Ishikawa (cell line): ENCODE measurements around the gene MFGE8.

ENCODE experiments used
- CREB1 ChIP-seq: IDR thresholded peaks from 2 replicates; pipeline ENCODE4 v1.6.1; 2012; ENCODE audit warnings: low read depth
- TEAD4 ChIP-seq: IDR thresholded peaks from 2 replicates; pipeline ENCODE4 v1.6.1; 2012

- TF ChIP-seq CREB1, result no peak
- TF ChIP-seq TEAD4, result no peak
These were observed 63.7 kb downstream of the MFGE8 start for GRCh38 chr15:88849376-88850072.
